Endothelial cell of hepatic sinusoid (primary cell): Measurements from ENCODE around the gene MAPKAPK3.
"Not testable (repeated sequence)": the region's sequence is repeated elsewhere in the genome, so short reads cannot be mapped to it uniquely, and the experiment has no call there.

Experiments used
- in situ Hi-C: cut with HindIII; loops from 2 replicates; pipeline ENCODE4 v1.10.0; 2017; ENCODE audit warnings: low sequenced_read_pairs

Gene MAPKAPK3

DNA sequence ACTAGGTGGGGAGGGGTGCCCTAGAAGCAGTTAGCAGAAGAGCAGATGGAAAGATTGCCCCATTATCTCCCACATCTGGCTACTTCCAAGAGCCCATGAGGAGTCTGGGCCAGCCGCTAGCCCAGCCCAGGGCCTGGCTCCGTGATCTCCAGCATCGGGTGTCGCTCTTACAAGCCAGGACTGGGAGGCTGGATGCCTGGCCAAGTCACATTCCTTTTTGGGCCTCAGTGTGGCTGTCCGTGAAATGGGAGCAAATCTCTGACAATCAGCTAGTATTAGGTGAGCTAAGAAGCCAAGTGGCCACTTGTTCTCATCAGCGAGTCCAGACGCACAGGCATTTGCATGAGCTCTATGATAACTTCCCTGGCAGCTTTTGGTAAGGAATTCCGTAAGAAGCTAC is 34.5 kb downstream of the MAPKAPK3 start:
- in situ Hi-C loops: no loop called here

GRCh38 chr3:50651920-50652529 is 35.1 kb downstream of the MAPKAPK3 start:
- in situ Hi-C loops: no loop called here

DNA sequence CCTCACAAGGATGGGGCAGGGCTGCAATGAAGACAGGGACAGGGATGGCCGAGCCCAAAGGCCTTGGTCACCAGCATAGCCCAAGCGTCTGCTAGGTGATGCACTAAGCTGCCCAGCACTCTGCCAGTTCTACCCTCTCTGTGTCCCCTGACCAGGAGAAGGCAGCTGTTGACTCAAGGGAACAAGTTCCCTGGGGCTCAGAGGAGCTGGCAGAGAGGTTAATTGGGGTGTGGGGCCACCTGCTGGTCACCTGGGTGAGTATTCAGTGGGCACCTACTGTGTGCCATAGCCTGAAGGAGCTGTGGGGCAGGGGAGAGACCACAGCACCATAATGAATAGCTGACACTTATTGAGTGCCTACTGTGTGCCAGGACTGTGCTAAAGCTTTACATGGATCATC is 35.8 kb downstream of the MAPKAPK3 start:
- in situ Hi-C loops: no loop called here

DNA sequence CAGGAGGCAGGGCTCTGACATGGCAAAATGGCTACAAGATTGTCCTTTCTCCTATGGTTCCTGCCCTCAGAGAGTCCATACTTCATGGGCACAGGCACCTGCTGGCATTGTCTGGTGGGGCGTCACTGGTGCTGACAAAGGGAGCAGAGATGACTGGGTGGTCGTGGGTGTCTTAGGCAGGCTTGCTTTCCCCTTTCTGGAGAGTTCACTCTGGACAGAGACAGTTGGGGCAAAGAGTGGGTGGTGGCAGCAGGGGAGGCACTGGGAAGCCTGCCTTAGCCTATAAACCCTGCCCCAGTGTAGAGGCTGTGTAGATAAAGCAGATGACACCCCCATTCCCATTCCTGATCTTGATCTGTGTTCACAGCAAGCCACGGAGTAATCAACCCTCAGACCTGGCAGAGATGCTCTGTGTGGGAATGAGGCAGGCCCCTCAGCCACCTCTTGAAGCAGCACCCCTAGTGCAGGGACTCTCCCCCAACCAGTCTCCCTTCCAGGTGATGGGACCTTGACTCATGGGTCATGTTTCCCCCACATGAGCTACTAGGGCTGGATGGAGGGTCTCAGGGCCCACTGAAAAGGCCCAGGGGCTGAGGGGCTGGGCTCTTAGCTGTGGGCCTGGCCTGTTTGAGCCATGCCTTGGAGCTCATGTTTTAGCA is 37.1 kb downstream of the MAPKAPK3 start:
- in situ Hi-C loops: no loop called here

DNA sequence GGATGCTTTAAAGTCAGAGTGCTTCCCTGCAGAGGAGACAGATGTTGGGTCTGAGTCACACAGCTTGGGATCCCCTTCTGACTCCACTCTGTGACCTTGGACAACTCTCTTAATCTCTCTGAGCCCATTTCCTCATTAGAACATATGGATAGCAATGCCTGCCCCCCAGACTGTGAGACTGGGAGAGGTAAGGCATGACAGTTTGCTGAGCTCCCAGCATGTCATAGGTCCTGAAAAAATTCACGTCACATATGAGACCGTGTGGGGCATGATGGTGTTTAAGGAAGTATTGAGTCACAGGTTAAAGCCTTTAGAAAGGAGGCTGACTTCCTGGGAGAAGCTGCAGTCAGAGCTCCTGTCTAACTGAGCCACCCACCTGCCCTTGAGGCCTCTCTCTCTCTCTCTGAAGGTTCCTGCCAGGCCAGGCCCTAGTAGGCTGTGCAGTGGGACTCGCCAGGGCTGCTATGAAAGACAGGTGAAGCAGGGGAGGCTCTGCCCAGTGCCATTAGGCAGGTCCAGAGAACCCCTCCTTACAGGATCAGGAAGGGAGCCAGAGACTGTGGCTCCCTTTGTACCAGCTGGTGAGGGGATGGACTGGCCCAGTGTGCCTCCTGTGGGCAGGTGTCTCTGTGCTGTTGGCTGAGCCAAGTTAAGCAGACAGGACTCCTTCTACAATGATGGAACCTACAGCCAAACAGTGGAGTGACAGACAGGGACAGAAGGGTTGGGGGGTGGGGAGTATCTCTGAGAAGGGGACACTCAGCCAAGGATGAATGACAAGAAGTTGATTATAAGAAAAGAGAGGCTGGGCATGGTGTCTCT is 38.3 kb downstream of the MAPKAPK3 start:
- in situ Hi-C loops: no loop called here

DNA sequence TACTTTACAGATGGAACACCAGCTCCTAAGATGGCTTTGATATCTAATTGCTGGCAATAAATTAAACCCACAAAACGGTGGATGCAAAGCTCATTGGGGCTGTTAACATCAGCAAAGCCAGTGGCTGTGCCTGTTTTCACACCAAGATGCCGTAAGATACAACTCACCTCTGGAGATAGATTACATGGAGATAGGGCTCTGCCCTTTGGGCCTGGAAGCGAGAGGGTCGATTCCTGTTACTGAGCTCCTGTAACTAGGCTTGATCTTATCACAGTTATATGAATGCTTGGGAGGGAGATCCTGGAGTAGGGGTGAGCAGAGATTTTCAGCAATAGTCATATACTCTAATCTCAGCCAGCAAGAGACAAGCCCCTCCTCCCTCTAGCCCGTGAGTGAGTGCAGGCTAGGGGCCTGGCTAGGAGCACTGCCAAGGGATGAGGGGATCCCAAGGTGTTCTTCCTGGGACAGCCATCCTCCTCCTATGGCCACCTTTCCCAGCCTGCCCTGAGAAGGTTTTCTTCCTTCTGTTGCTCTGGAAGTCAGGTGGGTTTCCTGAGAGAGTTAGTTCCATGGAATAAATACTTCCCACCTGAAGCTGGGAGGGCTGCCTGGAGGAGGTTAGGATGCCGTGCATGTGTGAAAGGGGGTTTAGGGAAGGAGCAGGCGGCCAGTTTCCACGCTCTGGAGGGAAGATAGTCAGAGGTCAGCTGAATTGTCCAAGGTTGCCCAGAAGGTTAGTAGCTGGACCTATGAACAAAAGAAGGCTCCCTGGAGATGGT is 39.7 kb downstream of the MAPKAPK3 start:
- in situ Hi-C loops: no loop called here

- in situ Hi-C loops: no loop called here
Observed at GRCh38 chr3:50657407-50657806, 40.5 kb downstream of the MAPKAPK3 start.

GRCh38 chr3:50657816-50658215 is 40.9 kb downstream of the MAPKAPK3 start:
- in situ Hi-C loops: no loop called here

DNA sequence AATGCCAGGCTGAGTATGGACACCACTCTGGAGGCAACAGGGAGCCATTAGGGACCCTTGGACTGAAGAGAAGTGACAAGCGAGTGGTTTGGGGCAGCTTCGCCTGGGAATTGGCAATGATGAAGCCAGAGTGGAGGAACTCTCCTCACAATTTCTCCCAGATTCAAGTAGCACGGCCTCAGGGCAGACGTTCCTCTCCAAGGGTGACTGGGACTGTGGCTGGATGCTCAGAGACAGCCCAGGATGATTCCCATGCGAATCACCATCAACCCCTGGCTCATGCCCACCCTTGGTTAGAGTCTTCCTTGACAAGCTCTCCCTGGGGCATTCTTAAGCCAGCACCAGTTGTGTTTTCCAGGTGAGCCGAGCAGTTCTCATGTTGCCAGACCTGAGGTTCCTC is 41.5 kb downstream of the MAPKAPK3 start:
- in situ Hi-C loops: no loop called here

DNA sequence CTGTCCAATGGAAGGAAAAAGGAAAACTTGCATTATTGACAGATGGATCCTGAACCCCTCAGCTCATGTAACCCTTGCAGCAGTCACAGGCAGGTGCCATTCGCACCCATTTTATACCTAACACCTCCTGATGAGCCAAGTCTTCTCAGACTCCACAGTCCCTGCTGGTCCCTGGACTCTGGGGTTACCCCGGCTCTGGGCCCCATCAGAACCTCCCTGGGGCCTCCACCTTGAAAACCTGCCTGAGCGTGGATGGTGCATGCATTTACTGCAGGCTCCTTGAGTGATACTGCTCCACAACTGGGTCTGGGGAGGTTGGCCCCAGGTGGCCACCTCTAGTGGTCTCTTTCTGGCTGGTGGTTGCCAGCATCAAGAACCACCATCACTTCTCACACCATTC is 41.9 kb downstream of the MAPKAPK3 start:
- in situ Hi-C loops: no loop called here

DNA sequence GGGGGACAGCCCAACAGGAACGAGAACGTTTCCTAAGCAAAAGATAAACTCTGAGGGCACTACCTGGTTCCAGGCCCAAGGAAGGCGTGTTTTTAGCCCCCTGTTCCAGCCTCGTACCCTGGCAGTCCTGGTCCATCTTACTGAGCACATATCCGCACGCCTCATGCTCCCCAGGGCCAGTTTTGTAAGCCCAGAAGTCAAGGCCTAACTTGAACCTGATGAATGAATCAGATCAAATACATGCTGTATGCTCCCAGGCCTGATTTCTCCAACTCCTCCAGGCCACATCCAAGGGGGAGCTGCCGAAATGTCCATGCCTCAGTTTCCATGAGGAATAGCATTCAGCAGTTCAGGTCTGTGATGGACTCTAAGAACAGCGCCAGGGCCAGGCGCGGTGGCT is 43.4 kb downstream of the MAPKAPK3 start:
- in situ Hi-C loops: no loop called here

DNA sequence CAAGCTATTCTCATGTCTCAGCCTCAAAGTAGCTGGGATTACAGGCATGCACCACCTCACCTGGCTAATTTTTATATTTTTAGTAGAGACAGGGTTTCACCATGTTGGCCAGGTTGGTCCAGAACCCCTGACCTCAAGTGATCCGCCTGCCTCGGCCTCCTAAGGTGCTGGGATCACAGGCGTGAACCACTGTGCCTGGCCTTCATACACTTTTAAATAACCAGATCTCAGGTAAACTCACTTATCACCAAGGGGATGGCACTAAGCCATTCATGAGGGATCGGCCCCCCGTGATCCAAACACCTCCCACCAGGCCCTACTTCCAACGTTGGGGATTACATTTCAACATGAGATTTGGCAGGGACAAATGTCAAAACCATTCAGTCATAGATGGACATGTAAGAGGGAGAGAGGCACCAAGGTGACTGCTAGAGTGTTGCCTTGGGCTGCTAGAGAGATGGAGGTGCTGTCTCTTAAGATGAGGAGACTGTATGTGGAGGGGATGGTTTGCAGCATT is 44.4 kb downstream of the MAPKAPK3 start:
- in situ Hi-C loops: no loop called here

- in situ Hi-C loops: no loop called here
Observed at GRCh38 chr3:50662408-50662807, 45.5 kb downstream of the MAPKAPK3 start.

DNA sequence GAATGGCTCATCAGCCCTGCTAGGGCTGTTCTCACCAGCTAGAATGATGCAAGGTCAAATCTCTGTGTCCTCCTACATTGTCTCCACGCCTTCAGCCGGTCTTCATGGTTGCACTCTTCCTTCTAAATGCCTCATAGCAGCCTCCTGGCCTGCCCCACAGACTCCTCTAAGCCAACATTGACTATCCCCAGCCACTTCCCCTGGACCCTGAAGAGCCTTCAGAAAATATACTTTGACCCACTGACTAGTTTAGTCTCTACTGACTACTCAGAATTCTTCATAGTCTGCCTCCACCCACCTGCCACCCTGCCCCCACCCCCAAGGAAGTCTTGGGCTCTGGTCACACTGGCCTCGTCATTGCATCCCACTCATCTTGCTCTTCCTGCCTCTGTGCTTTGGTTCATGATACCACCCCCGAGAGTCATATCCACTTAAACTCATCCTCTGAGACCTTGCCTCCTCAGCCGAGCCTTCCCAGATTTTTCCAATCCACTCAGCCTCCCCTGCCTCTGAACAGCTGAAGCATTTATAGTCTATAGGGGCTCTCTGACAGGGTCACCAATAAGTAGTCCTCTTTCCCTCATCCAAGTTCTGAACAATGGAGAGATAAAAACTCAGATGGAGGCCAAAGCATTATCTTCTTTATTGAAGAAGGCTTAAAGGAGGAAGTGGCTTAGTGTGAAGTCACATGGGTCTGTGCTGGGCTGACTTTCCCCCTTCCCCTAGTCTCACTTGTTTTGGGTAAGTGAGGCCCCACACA is 48.3 kb downstream of the MAPKAPK3 start:
- in situ Hi-C loops: no loop called here

- in situ Hi-C loops: not testable (repeated sequence)
Observed at GRCh38 chr3:50665841-50666115, 48.8 kb downstream of the MAPKAPK3 start.

DNA sequence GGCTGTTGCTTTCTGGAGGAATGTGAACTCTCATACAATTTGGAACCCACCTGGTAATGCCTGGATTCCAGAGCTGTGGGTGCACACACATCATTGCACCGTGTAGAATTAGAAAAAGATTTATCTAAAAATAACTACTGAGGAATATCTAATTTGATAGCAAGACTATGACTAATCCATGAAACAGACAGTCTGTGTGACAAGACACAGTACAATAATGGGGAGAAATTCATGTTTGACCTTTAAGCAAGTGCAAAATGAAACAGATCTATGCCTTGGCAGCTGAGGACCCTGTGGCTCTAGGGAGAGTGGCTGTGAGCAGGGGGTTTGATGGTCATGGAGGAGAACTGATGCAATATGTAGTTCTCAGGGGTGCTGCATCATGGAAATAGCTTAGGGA is 49.9 kb downstream of the MAPKAPK3 start:
- in situ Hi-C loops: no loop called here

- in situ Hi-C loops: no loop called here
Observed at GRCh38 chr3:50671331-50671730, 54.4 kb downstream of the MAPKAPK3 start.

- in situ Hi-C loops: no loop called here
Observed at GRCh38 chr3:50672656-50673055, 55.7 kb downstream of the MAPKAPK3 start.

DNA sequence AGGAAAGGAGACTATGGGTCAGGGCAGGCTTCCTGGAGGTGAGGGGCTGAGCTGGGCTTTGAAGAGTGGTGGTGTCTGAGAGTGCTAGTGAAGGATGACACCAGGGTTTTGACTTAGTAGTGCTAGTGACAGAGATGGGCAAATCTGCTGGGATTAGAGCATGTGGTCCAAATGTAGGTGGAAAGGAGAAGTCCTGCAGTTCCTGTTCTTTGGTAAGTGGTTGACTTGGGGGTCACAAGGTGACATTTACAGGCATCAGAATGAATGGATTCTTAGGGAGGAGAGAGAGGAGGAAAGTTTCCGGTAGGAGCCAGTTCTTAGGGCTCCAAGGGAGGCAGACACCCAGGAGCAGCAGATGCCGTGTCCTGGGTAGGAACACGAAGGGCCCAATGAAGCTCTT is 57.0 kb downstream of the MAPKAPK3 start:
- in situ Hi-C loops: no loop called here

GRCh38 chr3:50674349-50675178 is 57.6 kb downstream of the MAPKAPK3 start, which contains the start of gene DOCK3:
Gene DOCK3, plus strand, starts transcription at chr3:50674927. Its CDS starts 337 bp downstream, at chr3:50675264.
- in situ Hi-C loops: no loop called here
